Endothelial cell of umbilical vein (primary cell): Measurements from ENCODE around the gene EML1. TPM values are rescaled to one million over a fixed set of nuclear protein-coding genes. Genes with fewer than 3 reads are reported as not detected.

ENCODE experiments used
- BruUV-seq: library from RNA; stranded (reverse); fragments of 400-500 nt; replicated peaks from 2 replicates; lab custom pipeline; 2021; lab: Mats Ljungman, UMichigan
- CTCF ChIA-PET: fragments of 300-600, 350-600 bp; sonication (Branson Sonifier 250); formaldehyde crosslinking; loops from one replicate; lab custom pipeline; 2021; ENCODE audit warnings: antibody characterized with exemption, inconsistent platforms; lab: Charles Lee
- POLR2A ChIA-PET: fragments of 300-600, 350-600 bp; sonication (Branson Sonifier 250); formaldehyde crosslinking; loops from one replicate; lab custom pipeline; 2021; ENCODE audit warnings: antibody characterized with exemption, inconsistent platforms; lab: Charles Lee
- DNase-seq: peaks from one replicate; pipeline ENCODE4 v3.0.0-alpha.2; 2011; ENCODE audit warnings: low read depth, low spot score
- FAIRE-seq: peaks from 2 replicates; lab custom pipeline; 2011; peaks lifted over from hg19 to GRCh38; lab: Jason Lieb, UNC
- H2AFZ ChIP-seq: 2 replicates; pipeline ENCODE4 v1.6.0; 2012; ENCODE audit warnings: low read depth, low read length, control low read depth, inconsistent platforms
- H3K27ac ChIP-seq: 2 replicates; pipeline ENCODE4 v1.5.1; 2011; ENCODE audit warnings: low read depth, mild to moderate bottlenecking, control low read depth, low read length, moderate library complexity; ENCODE audit not compliant: insufficient read depth
- H3K27me3 ChIP-seq, 2 experiments: 2 replicates each; pipeline versions ENCODE4 v1.6.0 to v1.6.1; 2011; ENCODE audit warnings: low read length in 2 of 2, mixed read lengths in 1 of 2; ENCODE audit not compliant: control insufficient read depth in 2 of 2, insufficient read depth in 2 of 2
- H3K36me3 ChIP-seq, 2 experiments: 2 replicates in 1 of 2; 3 replicates in 1 of 2; pipeline ENCODE4 v1.5.1; 2011; ENCODE audit warnings: low read length in 2 of 2, mild to moderate bottlenecking in 1 of 2, moderate library complexity in 1 of 2; ENCODE audit not compliant: control insufficient read depth in 2 of 2, insufficient read depth in 2 of 2; ENCODE audit errors: extremely low read depth in 1 of 2
- H3K4me1 ChIP-seq: 3 replicates; pipeline ENCODE4 v1.5.1; 2011; ENCODE audit warnings: mild to moderate bottlenecking, low read length; ENCODE audit not compliant: control insufficient read depth, insufficient read depth; ENCODE audit errors: extremely low read depth
- H3K4me2 ChIP-seq: 2 replicates; pipeline ENCODE4 v1.6.1; 2011; ENCODE audit warnings: low read length, control low read depth, mixed read lengths; ENCODE audit not compliant: insufficient read depth
- H3K4me3 ChIP-seq, 3 experiments: fragments of 200-600 bp in 1 of 3; sonication (generic), shearing (Covaris generic) in 1 of 3; replicated peaks in 1 of 3; 2 replicates each; pipeline ENCODE4 v1.5.1; 2011 to 2016; ENCODE audit warnings: control low read depth in 3 of 3, low read length in 3 of 3, mild to moderate bottlenecking in 2 of 3, inconsistent platforms in 1 of 3, low read depth in 1 of 3, moderate library complexity in 1 of 3; ENCODE audit not compliant: insufficient read depth in 1 of 3
- H3K79me2 ChIP-seq: 2 replicates; pipeline ENCODE4 v1.6.0; 2012; ENCODE audit warnings: low read length, inconsistent platforms; ENCODE audit not compliant: control insufficient read depth, insufficient read depth
- H3K9ac ChIP-seq: replicated peaks from 2 replicates; pipeline ENCODE3; 2011; ENCODE audit warnings: low read length, control low read depth; ENCODE audit not compliant: insufficient read depth; ENCODE audit errors: extremely low read depth
- H3K9me1 ChIP-seq: replicated peaks from 3 replicates; pipeline ENCODE4 v1.6.0; 2011; ENCODE audit warnings: mild to moderate bottlenecking, low read length; ENCODE audit not compliant: control insufficient read depth, insufficient read depth; ENCODE audit errors: extremely low read depth
- H3K9me3 ChIP-seq: replicated peaks from 2 replicates; pipeline ENCODE4 v1.5.1; 2012; ENCODE audit warnings: low read length, inconsistent platforms; ENCODE audit not compliant: control insufficient read depth, insufficient read depth
- H4K20me1 ChIP-seq: replicated peaks from 2 replicates; pipeline ENCODE3; 2011; ENCODE audit warnings: mild to moderate bottlenecking, low read length; ENCODE audit not compliant: control insufficient read depth, insufficient read depth; ENCODE audit errors: extremely low read depth
- CTCF ChIP-seq, 2 donors: IDR thresholded peaks; 1 replicate in 1 of 2; 2 replicates in 1 of 2; pipeline ENCODE4 v1.5.1; 2011; ENCODE audit warnings: low read length in 2 of 2, mild to moderate bottlenecking in 2 of 2, moderate library complexity in 2 of 2, control low read depth in 1 of 2, inconsistent platforms in 1 of 2, low read depth in 1 of 2; ENCODE audit not compliant: insufficient read depth in 1 of 2; ENCODE audit errors: extremely low read depth in 1 of 2
- EZH2 ChIP-seq: IDR thresholded peaks from 2 replicates; pipeline ENCODE4 v1.6.1; 2012; ENCODE audit warnings: borderline replicate concordance, low read depth, mild to moderate bottlenecking, moderate library complexity, low read length, inconsistent platforms; ENCODE audit not compliant: severe bottlenecking
- FOS ChIP-seq: IDR thresholded peaks from 2 replicates; pipeline ENCODE4 v1.6.1; 2011; ENCODE audit warnings: mild to moderate bottlenecking, low read length, moderate library complexity, borderline replicate concordance; ENCODE audit not compliant: insufficient read depth
- GATA2 ChIP-seq: IDR thresholded peaks from 2 replicates; pipeline ENCODE4 v1.7.0; 2011; ENCODE audit warnings: low read depth, mild to moderate bottlenecking, moderate library complexity, mixed read lengths, low read length; ENCODE audit not compliant: insufficient read length, insufficient read depth
- JUN ChIP-seq: IDR thresholded peaks from 2 replicates; pipeline ENCODE4 v1.6.1; 2011; ENCODE audit warnings: borderline replicate concordance, low read depth; ENCODE audit not compliant: insufficient read length, insufficient read depth
- MAX ChIP-seq: IDR thresholded peaks from 2 replicates; pipeline ENCODE4 v1.6.1; 2011; ENCODE audit not compliant: insufficient read depth, insufficient read length
- MYC ChIP-seq: IDR thresholded peaks from one replicate; pipeline ENCODE4 v1.6.1; 2011; ENCODE audit warnings: mild to moderate bottlenecking, low read depth, low read length
- POLR2A ChIP-seq: IDR thresholded peaks from 2 replicates; pipeline ENCODE4 v1.6.1; 2012; ENCODE audit warnings: low read depth, mild to moderate bottlenecking, control low read depth, low read length
- POLR2AphosphoS5 ChIP-seq: IDR thresholded peaks from 2 replicates; pipeline ENCODE4 v1.6.1; 2012; ENCODE audit warnings: low read depth, mild to moderate bottlenecking, control low read depth, low read length, moderate library complexity; ENCODE audit not compliant: insufficient read depth
- dilution Hi-C: fragments of 300-500 bp; cut with MboI; formaldehyde crosslinking; loops from one replicate; pipeline ENCODE4 v1.15.0; 2019; ENCODE audit warnings: low sequenced_read_pairs; ENCODE audit not compliant: extremely low pct_ligation_motif_present
- intact Hi-C: fragments of 100-400 bp; cut with micrococcal nuclease; formaldehyde crosslinking; loops from one replicate; pipeline ENCODE4 v1.10.0; 2022
- polyA plus RNA-seq, 4 experiments: library from polyadenylated mRNA; depleted of rRNA in 3 of 4; stranded (reverse) in 3 of 4; unstranded in 1 of 4; fragments of >200 nt; gene quantifications; 2 replicates each; pipeline versions ENCODE4 v1.2.1 to v1.2.3, GENCODE V29; 2011 to 2012; ENCODE audit warnings: missing spikeins in 1 of 4
- total RNA-seq: library from RNA; stranded (reverse); gene quantifications from 2 replicates; pipeline ENCODE4 v1.2.3, GENCODE V29; 2021

The EML1 gene
- total and polyA plus RNA-seq, 2 donors (not counting 3 experiments of a cell fraction or from before 2014, with no cell fraction given): 22.9 to 33.0 TPM

- TF ChIP-seq EZH2: no peak
- no peak for TF ChIP-seq JUN
- TF ChIP-seq POLR2A: no peak
- no peak for TF ChIP-seq FOS
- no peak for TF ChIP-seq MYC
- TF ChIP-seq MAX: no peak
- TF ChIP-seq CTCF (IDR thresholded peaks at IDR 0.05; ENCODE audit: extremely low read depth in 1 of 2, insufficient read depth in 1 of 2, low read depth in 1 of 2, low read length in 2 of 2): no peak
- no peak for TF ChIP-seq GATA2
- no peak for TF ChIP-seq POLR2AphosphoS5
- no peaks in the 10 kb centered on the region for H3K9me3 ChIP-seq
- no peak overlapping the region for H3K4me2 ChIP-seq
- H3K79me2 ChIP-seq: no peaks in the 10 kb centered on the region
- FAIRE-seq (no peak), DNase-seq (no peak)
- ChIA-PET CTCF (interaction anchor here (0.9 to 3.9 kb wide), 3 partner anchors 16 to 31 kb away, joined by 3 to 15 read pairs (median 4); no protein-coding TSS in a partner anchor), POLR2A (no interaction called here)
- no peak overlapping the region for H3K4me3 ChIP-seq
- no peaks in the 10 kb centered on the region for H3K9me1 ChIP-seq
- H3K27me3 ChIP-seq: no peaks in the 10 kb centered on the region
- no peak overlapping the region for H3K9ac ChIP-seq
- dilution Hi-C loops: no loop called here
- peaks cover 0 to 2% of the 10 kb centered on the region in 2 experiments for H3K36me3 ChIP-seq
- H4K20me1 ChIP-seq: no peaks in the 10 kb centered on the region
- H2AFZ ChIP-seq: no peak overlapping the region
- BruUV-seq: no TSS peak
- H3K4me1 ChIP-seq: no peaks in the 10 kb centered on the region
- intact Hi-C loops: no loop called here
- H3K27ac ChIP-seq: no peak overlapping the region
These were observed 137.4 kb downstream of the EML1 start for GRCh38 chr14:99930420-99931274.
